Stomach (tissue), 9 donors: Measurements from ENCODE around the gene ARHGAP10. TPM values are rescaled to one million over a fixed set of nuclear protein-coding genes. Genes with fewer than 3 reads are reported as not detected.

Source experiments
- DNase-seq, 2 donors: peaks; one replicate each; pipeline versions ENCODE4 v3.0.0 to v3.0.0-alpha.2; 2013 to 2019
- H3K27ac ChIP-seq, 5 donors: fragments of 200-600 bp in 4 of 5; sonication (generic) in 4 of 5; one replicate each; pipeline ENCODE4 v1.5.1; 2013 to 2019; ENCODE audit warnings: mild to moderate bottlenecking in 1 of 5, moderate library complexity in 1 of 5
- H3K27me3 ChIP-seq, 3 donors: fragments of 200-600 bp; sonication (generic); one replicate each; pipeline ENCODE4 v1.5.1; 2017 to 2019; ENCODE audit warnings: mixed run types in 1 of 3
- H3K36me3 ChIP-seq, 4 donors: fragments of 200-600 bp; sonication (generic); 1 replicate in 3 of 4; 2 replicates in 1 of 4; pipeline ENCODE4 v1.5.1; 2016 to 2019
- H3K4me1 ChIP-seq, 4 donors: fragments of 200-600 bp; sonication (generic); one replicate each; pipeline ENCODE4 v1.5.1; 2016 to 2019
- H3K4me3 ChIP-seq, 4 donors: fragments of 200-600 bp; sonication (generic) in 3 of 4; one replicate each; pipeline ENCODE4 v1.5.1; 2016 to 2019; ENCODE audit warnings: mild to moderate bottlenecking in 1 of 4
- H3K9me3 ChIP-seq, 4 donors: fragments of 200-600 bp; sonication (generic); one replicate each; pipeline ENCODE4 v1.5.1; 2016 to 2019
- CTCF ChIP-seq, 7 experiments: fragments of 450-650 bp in 4 of 7; fragments of 200-600 bp in 3 of 7; sonication (generic) in 3 of 7; IDR thresholded peaks; one replicate each; pipeline ENCODE4 v1.5.1; 2016 to 2019; ENCODE audit warnings: antibody characterized with exemption in 7 of 7, control low read depth in 2 of 7, mild to moderate bottlenecking in 1 of 7
- EP300 ChIP-seq: sonication (generic); formaldehyde crosslinking; IDR thresholded peaks from one replicate; pipeline ENCODE4 v1.6.1; 2017; ENCODE audit warnings: antibody characterized with exemption
- POLR2A ChIP-seq, 4 donors: fragments of 450-650 bp; IDR thresholded peaks; one replicate each; pipeline ENCODE4 v1.6.1; 2016; ENCODE audit warnings: antibody characterized with exemption in 4 of 4, control low read depth in 2 of 4, mild to moderate bottlenecking in 1 of 4, moderate library complexity in 1 of 4
- POLR2AphosphoS5 ChIP-seq, 3 donors: sonication (generic); formaldehyde crosslinking; IDR thresholded peaks; one replicate each; pipeline ENCODE4 v1.6.1; 2016; ENCODE audit warnings: antibody characterized with exemption in 3 of 3
- WGBS, 5 donors: extraction: QIAGEN DNeasy Blood & Tissue Kit in 3 of 5; methylation state at CpG; one replicate each; pipeline versions ENCODE4 v1.1.5 to v1.1.7; 2013 to 2018; 5-methylcytosine and 5-hydroxymethylcytosine counted together
- intact Hi-C: fragments of 100-400 bp; cut with DNase I; formaldehyde crosslinking; loops from one replicate; pipeline ENCODE4 v1.15.1; 2023; ENCODE audit warnings: low total_unique reads
- polyA plus RNA-seq, 3 donors: library from polyadenylated mRNA; stranded (reverse); fragments of 200-250 nt; gene quantifications; one replicate each; pipeline ENCODE4 v1.2.3, GENCODE V29; 2013
- total RNA-seq, 5 donors: library from RNA; depleted of rRNA; stranded (reverse); fragments of >200 nt; gene quantifications; one replicate each; pipeline versions ENCODE4 v1.1.0 to v1.2.3, GENCODE V29; 2014 to 2016
- donor health status: healthy with polysubstance abuse.
- donor health status: Bipolar disorder and iron deficiency.
- donor health status: healthy.

ARHGAP10 gene
- total and polyA plus RNA-seq, 8 donors, result 18.1 to 117 (median 43.9) TPM

- peaks cover 3 to 49% (median 36%) of the 10 kb centered on the region in 4 donors for H3K36me3 ChIP-seq
- no peak for TF ChIP-seq CTCF (IDR thresholded peaks at IDR 0.05)
- TF ChIP-seq POLR2A (IDR thresholded peaks at IDR 0.05), result no peak
- no peak for TF ChIP-seq EP300
- TF ChIP-seq POLR2AphosphoS5 (IDR thresholded peaks at IDR 0.05), result no peak
- WGBS, 5 donors, result 93 to 98% (median 96%) methylated on average over 7 of the region's 7 CpGs
- no peak overlapping the region for H3K4me3 ChIP-seq
- H3K27me3 ChIP-seq, result no peaks in the 10 kb centered on the region
- intact Hi-C loops, result no loop called here
- DNase-seq, result no peak
- peaks cover 0 to 9% (median 2%) of the 10 kb centered on the region in 4 donors for H3K9me3 ChIP-seq
- H3K27ac ChIP-seq, result no peak overlapping the region
- no peaks in the 10 kb centered on the region for H3K4me1 ChIP-seq
These were observed 371.9 kb downstream of the ARHGAP10 start for GRCh38 chr4:148103597-148104355.

GRCh38 chr4:148108766-148109165 is 376.9 kb downstream of the ARHGAP10 start:
- no peak overlapping the region for H3K27ac ChIP-seq
- intact Hi-C loops, result no loop called here
- peaks cover 0 to 9% (median 2%) of the 10 kb centered on the region in 4 donors for H3K9me3 ChIP-seq
- no peaks in the 10 kb centered on the region for H3K27me3 ChIP-seq
- DNase-seq, result no peak
- H3K36me3 ChIP-seq, result peaks cover 21 to 85% (median 66%) of the 10 kb centered on the region in 4 donors
- no peak for TF ChIP-seq POLR2AphosphoS5 (IDR thresholded peaks at IDR 0.05)
- no peak for TF ChIP-seq CTCF (IDR thresholded peaks at IDR 0.05)
- no peak for TF ChIP-seq POLR2A (IDR thresholded peaks at IDR 0.05)
- TF ChIP-seq EP300, result no peak
- no peaks in the 10 kb centered on the region for H3K4me1 ChIP-seq
- H3K4me3 ChIP-seq, result no peak overlapping the region
- WGBS, 5 donors, result 84 to 93% (median 92%) methylated on average over 7 of the region's 7 CpGs

- H3K4me3 ChIP-seq, result no peak overlapping the region
- TF ChIP-seq CTCF (IDR thresholded peaks at IDR 0.05) (no peak), POLR2A (IDR thresholded peaks at IDR 0.05) (no peak), POLR2AphosphoS5 (IDR thresholded peaks at IDR 0.05) (no peak), EP300 (no peak)
- intact Hi-C loops, result no loop called here
- H3K27me3 ChIP-seq, result no peaks in the 10 kb centered on the region
- no peak overlapping the region for H3K27ac ChIP-seq
- 86 to 92% (median 88%) methylated on average over 3 of the region's 3 CpGs for WGBS, 5 donors
- no peaks in the 10 kb centered on the region for H3K4me1 ChIP-seq
- H3K9me3 ChIP-seq, result peaks cover 0 to 9% (median 2%) of the 10 kb centered on the region in 4 donors
- peaks cover 23 to 89% (median 67%) of the 10 kb centered on the region in 4 donors for H3K36me3 ChIP-seq
- DNase-seq, result no peak
These were observed 377.3 kb downstream of the ARHGAP10 start for GRCh38 chr4:148109216-148109615.

GRCh38 chr4:148110169-148110568 is 378.3 kb downstream of the ARHGAP10 start:
- intact Hi-C loops, result no loop called here
- peaks cover 23 to 83% (median 67%) of the 10 kb centered on the region in 4 donors for H3K36me3 ChIP-seq
- H3K27ac ChIP-seq, result no peak overlapping the region
- TF ChIP-seq CTCF (IDR thresholded peaks at IDR 0.05) (no peak), POLR2AphosphoS5 (IDR thresholded peaks at IDR 0.05) (no peak), POLR2A (IDR thresholded peaks at IDR 0.05) (no peak), EP300 (no peak)
- H3K4me1 ChIP-seq, result no peaks in the 10 kb centered on the region
- no peaks in the 10 kb centered on the region for H3K27me3 ChIP-seq
- H3K9me3 ChIP-seq, result peaks cover 0 to 9% (median 2%) of the 10 kb centered on the region in 4 donors
- 95 to 98% (median 97%) methylated on average over 3 of the region's 3 CpGs for WGBS, 5 donors
- no peak for DNase-seq
- H3K4me3 ChIP-seq, result no peak overlapping the region
